GM23338 (cell line): ENCODE data around the gene PPP2R5A. TPM values are rescaled to one million over a fixed set of nuclear protein-coding genes. Genes with fewer than 3 reads are reported as not detected.

ENCODE experiments used
- ATAC-seq: fragments of 200-7000 bp; cut with Tn5 transposase; 3 replicates; pipeline ENCODE4 v1.9.1; 2020
- DNase-seq: peaks from one replicate; pipeline ENCODE4 v3.0.0-alpha.2; 2015; ENCODE audit warnings: low spot score
- H2AFZ ChIP-seq: fragments of 200-600 bp; sonication (generic); 2 replicates; pipeline ENCODE4 v1.8.0; 2016; ENCODE audit warnings: antibody characterized with exemption, mild to moderate bottlenecking, moderate library complexity
- H3F3A ChIP-seq: fragments of 200-600 bp; sonication (generic); replicated peaks from 2 replicates; pipeline ENCODE4 v1.8.0; 2017; ENCODE audit warnings: antibody characterized with exemption, mixed run types, low read depth
- H3K27ac ChIP-seq: fragments of 200-600 bp; sonication (generic); 2 replicates; pipeline ENCODE4 v1.6.1; 2016; ENCODE audit warnings: low read depth
- H3K27me3 ChIP-seq: fragments of 200-600 bp; sonication (generic); 2 replicates; pipeline ENCODE4 v1.8.0; 2016; ENCODE audit warnings: mild to moderate bottlenecking, mixed run types, moderate library complexity; ENCODE audit not compliant: insufficient read depth
- H3K36me3 ChIP-seq: fragments of 200-600 bp; sonication (generic); 2 replicates; pipeline ENCODE4 v1.8.0; 2016; ENCODE audit warnings: mild to moderate bottlenecking; ENCODE audit not compliant: insufficient read depth
- H3K4me1 ChIP-seq: fragments of 200-600 bp; sonication (generic); 2 replicates; pipeline ENCODE4 v1.8.0; 2016; ENCODE audit warnings: mild to moderate bottlenecking, moderate library complexity; ENCODE audit not compliant: insufficient read depth
- H3K4me2 ChIP-seq: fragments of 200-600 bp; sonication (generic); 2 replicates; pipeline ENCODE4 v1.7.1; 2017; ENCODE audit warnings: mixed run types
- H3K4me3 ChIP-seq: fragments of 200-600 bp; sonication (generic); 2 replicates; pipeline ENCODE4 v1.6.1; 2016; ENCODE audit warnings: mixed run types
- H3K79me2 ChIP-seq: fragments of 200-600 bp; sonication (generic); replicated peaks from 2 replicates; pipeline ENCODE4 v1.8.0; 2017; ENCODE audit warnings: mild to moderate bottlenecking; ENCODE audit not compliant: insufficient read depth
- H3K9me2 ChIP-seq: fragments of 200-600 bp; sonication (generic); 2 replicates; pipeline ENCODE4 v1.8.0; 2017; ENCODE audit not compliant: insufficient read depth
- H4K20me1 ChIP-seq: fragments of 200-600 bp; sonication (generic); replicated peaks from 2 replicates; pipeline ENCODE4 v1.8.0; 2017; ENCODE audit warnings: mild to moderate bottlenecking; ENCODE audit not compliant: insufficient read depth
- H3K27ac Mint-ChIP-seq: 2 replicates; pipeline ENCODE4 v1.8.0; 2020; ENCODE audit warnings: inconsistent platforms, mild to moderate bottlenecking, moderate library complexity, mixed read lengths
- H3K27me3 Mint-ChIP-seq: 3 replicates; pipeline ENCODE4 v1.8.0; 2022; ENCODE audit warnings: low read depth, mild to moderate bottlenecking, moderate library complexity, mixed read lengths, inconsistent platforms; ENCODE audit not compliant: insufficient read depth, poor library complexity
- H3K36me3 Mint-ChIP-seq: 3 replicates; pipeline ENCODE4 v1.8.0; 2021; ENCODE audit warnings: low read depth, mild to moderate bottlenecking, inconsistent platforms, moderate library complexity, mixed read lengths
- H3K4me1 Mint-ChIP-seq: 3 replicates; pipeline ENCODE4 v1.8.0; 2020; ENCODE audit warnings: mild to moderate bottlenecking, inconsistent platforms, mixed read lengths
- H3K4me3 Mint-ChIP-seq: 3 replicates; pipeline ENCODE4 v1.8.0; 2021; ENCODE audit warnings: moderate library complexity, mild to moderate bottlenecking, inconsistent platforms, mixed read lengths
- H3K9me3 Mint-ChIP-seq: 3 replicates; pipeline ENCODE4 v1.8.0; 2020; ENCODE audit warnings: moderate library complexity, mild to moderate bottlenecking, inconsistent platforms, mixed read lengths
- CREB1 ChIP-seq: fragments of 250-450 bp; sonication (Bioruptor Pico); IDR thresholded peaks from 2 replicates; pipeline ENCODE4 v1.5.0; 2020; ENCODE audit warnings: low read depth, mild to moderate bottlenecking, moderate library complexity
- ETS1 ChIP-seq: IDR thresholded peaks from 2 replicates; pipeline ENCODE4 v1.6.1; 2016; ENCODE audit warnings: antibody characterized with exemption
- EZH2 ChIP-seq: fragments of 200-600 bp; sonication (generic); IDR thresholded peaks from one replicate; pipeline ENCODE4 v1.8.0; 2017; ENCODE audit warnings: antibody characterized with exemption, mild to moderate bottlenecking, low read depth; ENCODE audit not compliant: unreplicated experiment
- EZH2phosphoT487 ChIP-seq: fragments of 200-600 bp; sonication (generic); IDR thresholded peaks from one replicate; pipeline ENCODE4 v1.8.1; 2018; ENCODE audit warnings: antibody characterized with exemption; ENCODE audit not compliant: unreplicated experiment
- JUNB ChIP-seq: IDR thresholded peaks from one replicate; pipeline ENCODE4 v1.6.1; 2016; ENCODE audit warnings: antibody characterized with exemption; ENCODE audit not compliant: unreplicated experiment
- NANOG ChIP-seq: IDR thresholded peaks from 2 replicates; pipeline ENCODE4 v1.6.1; 2016; ENCODE audit warnings: antibody characterized with exemption, borderline replicate concordance
- POLR2AphosphoS5 ChIP-seq: IDR thresholded peaks from 2 replicates; pipeline ENCODE4 v1.6.1; 2016; ENCODE audit warnings: antibody characterized with exemption, low read depth
- REST ChIP-seq: IDR thresholded peaks from one replicate; pipeline ENCODE4 v1.6.1; 2018; ENCODE audit warnings: antibody characterized with exemption; ENCODE audit not compliant: unreplicated experiment
- STAT1 ChIP-seq: IDR thresholded peaks from one replicate; pipeline ENCODE4 v1.6.1; 2016; ENCODE audit warnings: antibody characterized with exemption; ENCODE audit not compliant: unreplicated experiment
- ZNF114 ChIP-seq: fragments of 250-450 bp; sonication (Bioruptor Pico); IDR thresholded peaks from 2 replicates; pipeline ENCODE4 v1.5.0; 2020; ENCODE audit warnings: mild to moderate bottlenecking, moderate library complexity
- ZNF331 ChIP-seq: fragments of 250-450 bp; sonication (Bioruptor Pico); IDR thresholded peaks from 2 replicates; pipeline ENCODE4 v1.5.0; 2020; ENCODE audit warnings: low read depth, mild to moderate bottlenecking, moderate library complexity
- polyA plus RNA-seq: library from polyadenylated mRNA; unstranded; fragments of >200 nt; fragmentation: Nextera tagmentation; extraction: Ambion mirVana; gene quantifications from 2 replicates; pipeline ENCODE4 v1.2.1, GENCODE V29; 2016
- total RNA-seq: library from RNA; depleted of rRNA; stranded (reverse); fragments of >200 nt; shearing (Covaris generic); gene quantifications from 2 replicates; pipeline ENCODE4 v1.2.3, GENCODE V29; 2014
- TF ChIP-seq, protein P1 (sequence below): fragments of 250-450 bp; sonication (Bioruptor Pico); IDR thresholded peaks from 2 replicates; pipeline ENCODE4 v1.5.0; 2020; ENCODE audit warnings: mild to moderate bottlenecking, moderate library complexity
- TF ChIP-seq, protein P2 (sequence below), 2 experiments: fragments of 200-600 bp in 1 of 2; sonication (generic) in 1 of 2; conservative IDR thresholded peaks; 2 replicates each; pipeline versions ENCODE4 v1.5.1 to v1.6.1; 2016 to 2017; ENCODE audit warnings: antibody characterized with exemption in 2 of 2, low read depth in 2 of 2, mild to moderate bottlenecking in 2 of 2, moderate library complexity in 1 of 2

Gene PPP2R5A
- total and polyA plus RNA-seq, 2 experiments from 2014 or later: 16.2 to 43.5 TPM

DNA sequence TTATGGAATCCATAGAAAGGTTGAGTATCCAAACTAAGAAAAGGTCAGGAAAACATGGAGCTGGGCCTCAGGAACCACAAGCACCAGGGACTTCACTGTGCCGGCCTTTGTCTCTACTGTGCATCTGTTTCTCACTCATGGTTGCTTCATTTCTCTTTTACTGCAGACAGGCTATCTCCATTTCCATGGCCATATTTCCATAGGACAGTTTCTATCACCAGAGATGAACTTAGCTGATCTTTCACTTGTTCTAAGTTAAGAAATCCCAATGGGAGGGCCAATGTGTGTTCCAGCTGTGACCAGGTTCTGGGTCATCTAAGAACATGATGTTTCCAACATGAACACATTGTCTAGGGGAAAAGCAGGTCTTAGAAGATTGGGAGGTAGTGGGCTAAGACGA, 43.7 kb upstream of the PPP2R5A start:
- Histone ChIP-seq H3K27me3 (no peaks in the 10 kb centered on the region), H3K36me3 (no peaks in the 10 kb centered on the region), H3K4me1 (no peaks in the 10 kb centered on the region), H4K20me1 (no peaks in the 10 kb centered on the region), H3K9me2 (no peaks in the 10 kb centered on the region), H3K27ac (no peak overlapping the region), H3K4me3 (no peak overlapping the region), H3K79me2 (no peaks in the 10 kb centered on the region), H3F3A (no peaks in the 10 kb centered on the region), H2AFZ (no peak overlapping the region), H3K4me2 (no peak overlapping the region)
- no peak overlapping the region for H3K27ac Mint-ChIP-seq
- no peaks in the 10 kb centered on the region for H3K36me3 Mint-ChIP-seq
- no peaks in the 10 kb centered on the region for H3K27me3 Mint-ChIP-seq
- ATAC-seq (no peak), DNase-seq (no peak)
- TF ChIP-seq REST: no peak
- TF ChIP-seq CREB1 (CRISPR knock-in tag): no peak
- no peak for TF ChIP-seq NANOG
- TF ChIP-seq STAT1: no peak
- TF ChIP-seq, protein P1, sequence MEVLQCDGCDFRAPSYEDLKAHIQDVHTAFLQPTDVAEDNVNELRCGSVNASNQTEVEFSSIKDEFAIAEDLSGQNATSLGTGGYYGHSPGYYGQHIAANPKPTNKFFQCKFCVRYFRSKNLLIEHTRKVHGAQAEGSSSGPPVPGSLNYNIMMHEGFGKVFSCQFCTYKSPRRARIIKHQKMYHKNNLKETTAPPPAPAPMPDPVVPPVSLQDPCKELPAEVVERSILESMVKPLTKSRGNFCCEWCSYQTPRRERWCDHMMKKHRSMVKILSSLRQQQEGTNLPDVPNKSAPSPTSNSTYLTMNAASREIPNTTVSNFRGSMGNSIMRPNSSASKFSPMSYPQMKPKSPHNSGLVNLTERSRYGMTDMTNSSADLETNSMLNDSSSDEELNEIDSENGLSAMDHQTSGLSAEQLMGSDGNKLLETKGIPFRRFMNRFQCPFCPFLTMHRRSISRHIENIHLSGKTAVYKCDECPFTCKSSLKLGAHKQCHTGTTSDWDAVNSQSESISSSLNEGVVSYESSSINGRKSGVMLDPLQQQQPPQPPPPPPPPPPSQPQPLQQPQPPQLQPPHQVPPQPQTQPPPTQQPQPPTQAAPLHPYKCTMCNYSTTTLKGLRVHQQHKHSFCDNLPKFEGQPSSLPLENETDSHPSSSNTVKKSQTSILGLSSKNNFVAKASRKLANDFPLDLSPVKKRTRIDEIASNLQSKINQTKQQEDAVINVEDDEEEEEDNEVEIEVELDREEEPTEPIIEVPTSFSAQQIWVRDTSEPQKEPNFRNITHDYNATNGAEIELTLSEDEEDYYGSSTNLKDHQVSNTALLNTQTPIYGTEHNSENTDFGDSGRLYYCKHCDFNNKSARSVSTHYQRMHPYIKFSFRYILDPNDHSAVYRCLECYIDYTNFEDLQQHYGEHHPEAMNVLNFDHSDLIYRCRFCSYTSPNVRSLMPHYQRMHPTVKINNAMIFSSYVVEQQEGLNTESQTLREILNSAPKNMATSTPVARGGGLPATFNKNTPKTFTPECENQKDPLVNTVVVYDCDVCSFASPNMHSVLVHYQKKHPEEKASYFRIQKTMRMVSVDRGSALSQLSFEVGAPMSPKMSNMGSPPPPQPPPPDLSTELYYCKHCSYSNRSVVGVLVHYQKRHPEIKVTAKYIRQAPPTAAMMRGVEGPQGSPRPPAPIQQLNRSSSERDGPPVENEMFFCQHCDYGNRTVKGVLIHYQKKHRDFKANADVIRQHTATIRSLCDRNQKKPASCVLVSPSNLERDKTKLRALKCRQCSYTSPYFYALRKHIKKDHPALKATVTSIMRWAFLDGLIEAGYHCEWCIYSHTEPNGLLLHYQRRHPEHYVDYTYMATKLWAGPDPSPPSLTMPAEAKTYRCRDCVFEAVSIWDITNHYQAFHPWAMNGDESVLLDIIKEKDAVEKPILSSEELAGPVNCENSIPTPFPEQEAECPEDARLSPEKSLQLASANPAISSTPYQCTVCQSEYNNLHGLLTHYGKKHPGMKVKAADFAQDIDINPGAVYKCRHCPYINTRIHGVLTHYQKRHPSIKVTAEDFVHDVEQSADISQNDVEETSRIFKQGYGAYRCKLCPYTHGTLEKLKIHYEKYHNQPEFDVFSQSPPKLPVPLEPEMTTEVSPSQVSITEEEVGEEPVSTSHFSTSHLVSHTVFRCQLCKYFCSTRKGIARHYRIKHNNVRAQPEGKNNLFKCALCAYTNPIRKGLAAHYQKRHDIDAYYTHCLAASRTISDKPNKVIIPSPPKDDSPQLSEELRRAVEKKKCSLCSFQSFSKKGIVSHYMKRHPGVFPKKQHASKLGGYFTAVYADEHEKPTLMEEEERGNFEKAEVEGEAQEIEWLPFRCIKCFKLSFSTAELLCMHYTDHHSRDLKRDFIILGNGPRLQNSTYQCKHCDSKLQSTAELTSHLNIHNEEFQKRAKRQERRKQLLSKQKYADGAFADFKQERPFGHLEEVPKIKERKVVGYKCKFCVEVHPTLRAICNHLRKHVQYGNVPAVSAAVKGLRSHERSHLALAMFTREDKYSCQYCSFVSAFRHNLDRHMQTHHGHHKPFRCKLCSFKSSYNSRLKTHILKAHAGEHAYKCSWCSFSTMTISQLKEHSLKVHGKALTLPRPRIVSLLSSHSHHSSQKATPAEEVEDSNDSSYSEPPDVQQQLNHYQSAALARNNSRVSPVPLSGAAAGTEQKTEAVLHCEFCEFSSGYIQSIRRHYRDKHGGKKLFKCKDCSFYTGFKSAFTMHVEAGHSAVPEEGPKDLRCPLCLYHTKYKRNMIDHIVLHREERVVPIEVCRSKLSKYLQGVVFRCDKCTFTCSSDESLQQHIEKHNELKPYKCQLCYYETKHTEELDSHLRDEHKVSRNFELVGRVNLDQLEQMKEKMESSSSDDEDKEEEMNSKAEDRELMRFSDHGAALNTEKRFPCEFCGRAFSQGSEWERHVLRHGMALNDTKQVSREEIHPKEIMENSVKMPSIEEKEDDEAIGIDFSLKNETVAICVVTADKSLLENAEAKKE: no peak
- no peak for TF ChIP-seq JUNB
- no peak for TF ChIP-seq ZNF331 (CRISPR knock-in tag)
- no peak for TF ChIP-seq ZNF114 (CRISPR knock-in tag)
- no peak for TF ChIP-seq ETS1
- no peak for TF ChIP-seq EZH2phosphoT487
- TF ChIP-seq EZH2: no peak
- no peak for TF ChIP-seq POLR2AphosphoS5
- TF ChIP-seq, protein P2, sequence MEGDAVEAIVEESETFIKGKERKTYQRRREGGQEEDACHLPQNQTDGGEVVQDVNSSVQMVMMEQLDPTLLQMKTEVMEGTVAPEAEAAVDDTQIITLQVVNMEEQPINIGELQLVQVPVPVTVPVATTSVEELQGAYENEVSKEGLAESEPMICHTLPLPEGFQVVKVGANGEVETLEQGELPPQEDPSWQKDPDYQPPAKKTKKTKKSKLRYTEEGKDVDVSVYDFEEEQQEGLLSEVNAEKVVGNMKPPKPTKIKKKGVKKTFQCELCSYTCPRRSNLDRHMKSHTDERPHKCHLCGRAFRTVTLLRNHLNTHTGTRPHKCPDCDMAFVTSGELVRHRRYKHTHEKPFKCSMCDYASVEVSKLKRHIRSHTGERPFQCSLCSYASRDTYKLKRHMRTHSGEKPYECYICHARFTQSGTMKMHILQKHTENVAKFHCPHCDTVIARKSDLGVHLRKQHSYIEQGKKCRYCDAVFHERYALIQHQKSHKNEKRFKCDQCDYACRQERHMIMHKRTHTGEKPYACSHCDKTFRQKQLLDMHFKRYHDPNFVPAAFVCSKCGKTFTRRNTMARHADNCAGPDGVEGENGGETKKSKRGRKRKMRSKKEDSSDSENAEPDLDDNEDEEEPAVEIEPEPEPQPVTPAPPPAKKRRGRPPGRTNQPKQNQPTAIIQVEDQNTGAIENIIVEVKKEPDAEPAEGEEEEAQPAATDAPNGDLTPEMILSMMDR (conservative IDR thresholded peaks at IDR 0.05; ENCODE audit: low read depth in 2 of 2): no peak
- no peaks in the 10 kb centered on the region for H3K4me1 Mint-ChIP-seq
- H3K9me3 Mint-ChIP-seq: no peaks in the 10 kb centered on the region
- H3K4me3 Mint-ChIP-seq: no peak overlapping the region
